Epidermal melanocyte (primary cell): Measurements from ENCODE around the gene CCDC92.
"Not testable (repeated sequence)": the region's sequence is repeated elsewhere in the genome, so short reads cannot be mapped to it uniquely, and the experiment has no call there.

Experiments
- DNase-seq: peaks from one replicate; pipeline ENCODE4 v3.0.0; 2011; ENCODE audit warnings: low spot score; ENCODE audit not compliant: insufficient read length

The CCDC92 gene

GRCh38 chr12:123911672-123912409 lies 60.8 kb downstream of the CCDC92 start:
- not testable (repeated sequence) for DNase-seq

GRCh38 chr12:123910761-123911193 lies 61.9 kb downstream of the CCDC92 start:
- DNase-seq = no peak

GRCh38 chr12:123910057-123910456 lies 62.6 kb downstream of the CCDC92 start:
- no peak for DNase-seq

GRCh38 chr12:123908884-123909725 lies 63.5 kb downstream of the CCDC92 start:
- no peak for DNase-seq

GRCh38 chr12:123907726-123908476 lies 64.7 kb downstream of the CCDC92 start:
- no peak for DNase-seq

GRCh38 chr12:123906711-123907420 lies 65.8 kb downstream of the CCDC92 start:
- no peak for DNase-seq

GRCh38 chr12:123905319-123905925 lies 67.2 kb downstream of the CCDC92 start:
- DNase-seq = peak; percentile 31

- no peak for DNase-seq
Observed at GRCh38 chr12:123903301-123904065, 69.1 kb downstream of the CCDC92 start.

GRCh38 chr12:123902821-123903220 lies 69.8 kb downstream of the CCDC92 start:
- no peak for DNase-seq

- no peak for DNase-seq
Observed at GRCh38 chr12:123900871-123901376, 71.7 kb downstream of the CCDC92 start.

- no peak for DNase-seq
Observed at GRCh38 chr12:123899368-123899767, 73.3 kb downstream of the CCDC92 start.

- no peak for DNase-seq
Observed at GRCh38 chr12:123898673-123899072, 74.0 kb downstream of the CCDC92 start.

GRCh38 chr12:123897221-123897620 lies 75.4 kb downstream of the CCDC92 start:
- no peak for DNase-seq

- DNase-seq = no peak
Observed at GRCh38 chr12:123896767-123897166, 75.9 kb downstream of the CCDC92 start.

- DNase-seq = no peak
Observed at GRCh38 chr12:123895451-123895850, 77.2 kb downstream of the CCDC92 start.

GRCh38 chr12:123894823-123895345 lies 77.7 kb downstream of the CCDC92 start:
- DNase-seq = no peak

GRCh38 chr12:123893276-123893675 lies 79.4 kb downstream of the CCDC92 start:
- DNase-seq = no peak

- no peak for DNase-seq
Observed at GRCh38 chr12:123892853-123893252, 79.8 kb downstream of the CCDC92 start.

- no peak for DNase-seq
Observed at GRCh38 chr12:123892180-123892559, 80.5 kb downstream of the CCDC92 start.
